ACHN (cell line): ENCODE data around the gene PIGN.

Source experiments
- DNase-seq: peaks from one replicate; pipeline ENCODE4 v3.0.0-alpha.2; 2015
- in situ Hi-C: cut with HindIII; loops from 2 replicates; pipeline ENCODE4 v1.10.0; 2017; ENCODE audit warnings: low sequenced_read_pairs, low pct_ligation_motif_present, low pct_unique_long_range_greater_than_20kb

PIGN gene

DNA sequence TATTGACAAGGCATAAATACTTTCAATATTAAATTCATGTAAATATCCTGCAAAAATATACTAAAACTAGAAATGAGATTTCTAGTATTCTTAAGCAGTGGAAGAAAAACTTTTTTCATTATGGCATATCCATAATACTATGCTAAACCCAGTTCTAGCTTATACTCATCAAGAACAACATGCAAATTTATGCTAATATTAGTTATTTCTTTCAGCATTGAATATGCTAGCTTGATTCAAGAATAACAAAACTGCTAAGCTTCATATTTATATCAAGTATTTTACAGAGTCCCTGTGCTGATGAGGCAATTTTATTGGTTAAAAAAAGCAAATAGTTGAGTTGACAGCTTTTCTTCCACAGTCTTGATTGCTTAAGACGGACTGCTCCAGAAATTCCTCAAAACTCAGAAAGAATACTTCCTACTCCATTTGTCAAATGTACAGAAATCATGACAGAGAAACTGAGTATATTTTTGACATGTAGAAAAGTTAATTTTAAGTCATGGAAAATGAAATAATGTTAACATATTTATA lies 105.0 kb downstream of the PIGN start:
- in situ Hi-C loops, result no loop called here
- DNase-seq, result no peak

DNA sequence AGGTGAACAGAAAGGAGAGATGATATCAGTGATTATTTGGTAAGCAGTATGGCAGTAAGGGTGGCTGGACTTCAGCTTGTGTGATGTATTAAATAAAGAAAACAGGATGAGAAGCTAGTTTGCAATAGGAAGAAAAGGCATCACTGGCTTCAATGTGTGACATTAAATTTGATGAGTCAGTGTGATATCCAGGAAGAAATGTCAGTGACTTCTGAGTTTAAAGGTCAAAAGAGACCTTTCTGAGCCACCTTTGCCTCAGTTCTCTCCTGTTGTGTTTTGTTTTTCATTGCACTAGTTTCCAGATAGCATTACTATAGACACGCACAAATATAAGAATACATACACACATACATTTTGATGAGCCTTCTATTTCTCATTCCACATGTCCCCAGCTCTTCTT lies 105.6 kb downstream of the PIGN start:
- in situ Hi-C loops, result no loop called here
- DNase-seq, result no peak

DNA sequence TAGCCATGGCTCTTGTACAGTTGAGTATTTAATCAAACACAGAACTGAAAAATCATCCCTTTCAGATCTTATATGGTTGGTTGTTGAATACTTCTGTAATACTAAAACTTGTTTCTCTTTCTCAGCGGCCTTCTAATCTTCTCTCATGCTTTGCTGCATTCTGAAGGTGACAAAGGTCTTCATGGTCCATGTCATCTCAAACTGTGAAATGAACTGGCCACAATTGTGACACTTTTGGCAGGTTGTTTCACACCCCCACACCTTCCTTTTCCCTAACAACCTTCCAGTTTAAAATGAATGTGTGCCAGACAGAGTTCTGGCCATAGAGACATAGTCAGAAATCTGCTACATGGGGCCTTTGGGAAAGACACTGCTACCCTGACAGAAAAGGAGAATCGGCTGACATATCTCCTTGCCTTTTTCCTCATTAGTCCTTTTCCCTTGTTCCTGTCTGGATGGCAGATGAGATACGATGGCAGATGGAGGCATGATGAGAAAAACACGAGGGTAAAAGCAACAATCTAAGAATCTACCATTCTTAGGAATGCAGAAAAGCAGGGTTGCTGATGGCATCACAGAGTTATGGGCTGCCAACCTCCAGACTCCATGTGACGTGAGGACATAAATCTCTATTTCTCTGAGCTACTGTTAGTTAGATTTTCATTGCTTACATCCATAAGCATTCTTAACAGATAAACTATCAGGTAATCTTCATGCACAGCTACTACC lies 106.5 kb downstream of the PIGN start:
- in situ Hi-C loops, result no loop called here

DNA sequence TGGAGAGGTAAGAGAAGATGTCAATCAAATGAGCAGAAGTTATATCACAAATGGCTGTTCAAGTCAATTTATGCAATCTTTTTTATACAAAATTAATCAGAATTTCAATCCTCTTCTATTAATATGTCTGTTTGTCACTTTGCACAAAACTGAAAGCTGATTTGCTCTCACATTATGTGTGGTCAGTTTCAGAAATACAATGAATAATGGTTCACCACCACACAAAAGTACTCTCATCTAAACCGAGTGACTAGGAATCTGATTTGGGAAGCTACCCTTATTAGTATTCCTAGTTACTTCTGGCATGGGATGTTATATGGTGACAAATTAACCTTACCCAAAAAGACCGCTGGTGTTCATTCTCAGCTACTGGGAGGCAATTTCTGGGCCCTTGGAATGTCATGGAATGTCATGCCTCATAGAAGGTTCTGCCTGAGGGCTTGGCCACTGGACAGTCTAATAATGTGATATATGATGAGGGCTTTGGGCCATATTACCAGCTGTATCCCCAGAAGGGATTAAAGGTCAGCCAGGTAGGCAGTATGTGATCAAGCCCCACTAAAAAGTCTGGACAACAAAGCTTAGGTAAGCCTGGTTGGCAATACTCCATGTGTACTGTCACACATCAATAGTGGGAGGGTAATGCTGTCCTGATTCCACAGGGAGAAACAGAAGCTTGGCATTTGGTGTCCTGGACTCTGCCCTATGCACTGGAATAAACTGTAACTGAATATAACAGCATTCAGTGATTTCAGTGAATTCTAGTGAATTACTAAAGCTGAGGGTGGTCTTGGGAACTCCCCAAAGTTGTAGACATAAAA lies 113.2 kb downstream of the PIGN start:
- no peak for DNase-seq
- in situ Hi-C loops, result no loop called here

More for the DNA sequence above, 106.5 kb downstream of the PIGN start:
- no peak for DNase-seq

DNA sequence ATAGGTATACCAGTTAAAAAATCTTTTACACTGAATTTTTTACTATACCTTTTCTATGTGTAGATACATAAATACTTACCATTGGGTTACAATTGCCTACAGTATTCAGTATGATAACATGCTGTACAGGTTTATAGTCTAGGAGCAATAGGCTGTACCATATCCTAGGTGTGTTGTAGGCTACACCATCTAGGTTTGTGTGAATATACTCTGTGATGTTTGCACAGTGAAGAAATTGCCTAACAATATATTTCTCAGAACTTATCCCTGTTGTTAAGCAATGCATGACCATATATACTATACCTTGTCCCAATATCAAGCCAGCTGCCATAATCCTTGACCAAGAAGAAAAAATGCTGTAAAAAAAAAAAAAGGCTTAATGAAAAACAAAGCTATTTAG lies 114.5 kb downstream of the PIGN start:
- DNase-seq, result no peak
- in situ Hi-C loops, result no loop called here

DNA sequence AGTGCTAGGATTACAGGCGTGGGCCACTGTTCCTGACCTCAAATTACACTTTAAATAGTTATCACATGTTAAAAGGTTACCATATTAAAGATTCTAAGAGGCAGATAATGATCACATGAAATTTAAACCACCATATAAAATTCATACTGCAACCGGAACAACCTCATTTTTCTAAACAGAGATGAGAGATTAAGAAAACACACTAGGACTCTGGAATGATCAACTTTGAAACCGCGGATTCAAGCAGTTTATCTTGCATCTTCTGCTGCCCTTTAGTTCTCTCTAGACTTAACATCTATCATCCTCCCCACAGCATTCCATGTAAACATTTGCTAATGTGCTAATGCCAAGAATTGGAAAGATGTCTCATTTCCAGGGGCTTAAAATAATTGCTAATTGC lies 115.8 kb downstream of the PIGN start:
- in situ Hi-C loops, result no loop called here

DNA sequence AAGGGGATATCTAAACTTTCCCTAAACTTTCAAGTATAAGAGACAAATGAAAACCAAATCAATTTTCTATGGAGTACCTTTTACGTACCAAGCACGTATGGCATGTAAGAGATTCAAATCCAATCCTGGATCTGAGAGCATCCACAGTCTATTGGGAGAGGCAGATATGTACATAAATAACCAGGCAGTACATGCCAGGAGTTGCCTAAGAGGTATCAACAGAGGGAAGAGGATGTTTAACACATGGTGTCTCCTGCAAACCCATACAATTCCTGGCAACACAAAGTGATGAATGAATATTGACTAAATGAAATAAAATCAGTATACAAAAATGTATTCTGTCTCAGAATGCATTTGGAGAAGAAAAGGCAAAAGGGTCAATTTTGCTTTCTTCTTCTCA lies 116.6 kb downstream of the PIGN start:
- in situ Hi-C loops, result no loop called here
- no peak for DNase-seq

More for the DNA sequence above, 115.8 kb downstream of the PIGN start:
- no peak for DNase-seq

DNA sequence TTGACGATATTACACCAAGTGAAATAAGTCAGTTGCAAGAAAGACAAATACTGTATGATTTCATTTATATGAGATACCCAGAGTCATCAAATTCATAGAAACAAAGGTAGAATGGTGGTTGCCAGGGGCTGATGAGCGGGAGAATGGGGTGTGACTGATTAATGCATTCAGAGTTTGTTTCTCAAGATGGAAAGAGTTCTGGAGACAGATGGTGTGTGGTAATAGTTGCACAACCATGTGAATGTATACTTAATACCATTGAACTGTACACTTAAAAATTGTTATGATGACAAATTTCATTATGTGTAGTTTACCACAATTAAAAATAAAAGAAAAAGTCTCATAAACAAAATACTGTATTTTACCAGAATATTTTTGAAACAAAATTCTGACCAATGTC lies 117.3 kb downstream of the PIGN start:
- DNase-seq, result no peak
- in situ Hi-C loops, result no loop called here

DNA sequence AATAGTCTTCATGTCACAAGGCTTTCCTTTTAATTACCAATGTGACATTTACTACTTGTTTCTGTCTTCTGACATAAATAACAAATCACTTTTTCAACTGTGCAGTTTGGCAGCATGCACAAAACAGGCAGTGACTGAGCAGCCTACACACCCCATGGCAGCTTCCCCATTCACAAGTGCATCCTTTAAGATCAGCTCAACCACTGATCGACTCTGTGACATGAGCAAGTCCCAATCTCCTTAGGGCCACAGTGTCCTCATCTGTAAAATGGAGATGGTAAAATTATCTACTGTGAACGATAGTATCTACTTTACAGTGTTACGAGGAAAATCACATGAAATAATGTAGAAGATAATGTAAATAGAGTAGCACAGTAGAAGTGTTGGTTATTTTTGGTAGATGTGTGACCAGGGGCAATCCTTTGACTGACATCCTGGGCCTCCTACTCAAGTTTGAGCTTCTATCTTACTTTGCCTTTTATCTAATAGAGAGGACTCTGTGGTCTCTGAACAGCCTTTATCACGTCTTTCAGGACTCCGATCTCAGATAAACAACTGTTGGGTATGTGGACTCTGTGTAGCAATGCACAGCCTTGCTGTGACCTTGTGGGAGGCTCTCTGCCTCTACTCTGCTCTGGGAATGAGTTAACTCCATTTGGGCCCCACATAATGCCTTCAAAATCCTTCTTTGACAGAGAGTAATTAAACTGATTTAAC lies 120.6 kb downstream of the PIGN start:
- in situ Hi-C loops, result no loop called here
- no peak for DNase-seq

DNA sequence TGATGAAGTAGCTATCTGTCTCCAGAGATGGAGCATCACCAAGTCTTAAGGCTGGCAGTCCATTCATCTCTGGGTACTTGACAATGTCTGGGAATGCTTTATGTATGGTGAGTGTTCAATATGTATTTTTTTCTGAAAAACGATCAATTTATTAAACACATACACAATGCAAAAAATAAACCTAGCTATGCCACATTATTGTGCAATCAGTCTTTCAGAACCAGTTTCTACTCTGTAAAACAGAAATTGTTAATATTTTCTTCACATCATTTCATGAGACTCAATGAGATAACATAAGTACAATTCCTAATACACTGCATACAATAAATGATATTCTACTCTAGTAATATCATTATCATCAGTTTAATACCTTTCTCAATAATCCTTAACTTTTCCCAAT lies 122.5 kb downstream of the PIGN start:
- no peak for DNase-seq
- in situ Hi-C loops, result no loop called here

DNA sequence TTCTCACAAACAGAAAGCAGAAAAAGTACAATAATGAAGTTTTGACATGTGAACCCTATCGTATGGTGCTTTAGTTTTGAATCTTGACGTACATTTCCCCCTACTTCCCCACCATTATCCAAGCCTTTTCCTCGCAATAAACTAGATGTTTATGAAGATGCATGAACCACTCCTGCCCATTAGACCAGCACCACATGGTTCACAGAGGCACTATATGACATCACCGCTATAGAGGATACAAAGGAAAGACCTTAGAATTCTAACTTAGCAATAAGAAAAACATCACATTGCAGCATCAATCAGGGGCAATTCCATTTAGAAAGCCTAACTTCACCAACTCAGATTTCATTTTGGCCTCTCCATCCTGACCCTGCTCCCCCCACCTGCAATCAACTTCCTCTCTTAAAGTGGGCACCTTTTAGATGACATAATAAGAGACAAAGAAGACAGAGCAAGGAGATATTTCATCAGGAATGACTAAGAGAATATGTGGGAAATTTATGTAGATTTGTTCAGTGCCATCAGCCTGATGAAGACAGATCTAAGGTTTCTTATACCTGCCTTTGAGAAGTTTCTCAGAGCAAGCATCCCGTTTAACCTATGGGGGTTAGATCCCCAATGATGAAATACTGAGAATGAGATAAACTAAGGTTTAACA lies 124.9 kb downstream of the PIGN start:
- in situ Hi-C loops, result no loop called here
- DNase-seq, result no peak

DNA sequence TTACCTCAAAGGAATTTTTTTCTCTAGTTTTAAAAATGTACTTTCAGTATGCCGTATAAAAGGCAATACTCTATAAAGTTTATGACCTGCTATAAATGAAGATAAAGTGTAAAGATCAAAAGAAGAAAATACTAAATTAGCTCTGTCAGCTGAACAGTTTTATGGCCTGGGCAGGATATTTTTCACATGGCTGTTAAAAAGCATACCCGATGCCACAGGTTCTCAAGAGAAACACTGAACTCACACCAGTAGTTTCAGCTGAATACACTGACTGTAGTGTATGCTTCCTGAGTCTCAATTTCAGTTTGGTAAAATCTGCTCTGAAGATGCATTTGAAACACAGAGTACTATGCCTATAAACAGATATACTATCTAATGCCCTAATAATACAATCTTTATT lies 126.0 kb downstream of the PIGN start:
- no peak for DNase-seq
- in situ Hi-C loops, result no loop called here

DNA sequence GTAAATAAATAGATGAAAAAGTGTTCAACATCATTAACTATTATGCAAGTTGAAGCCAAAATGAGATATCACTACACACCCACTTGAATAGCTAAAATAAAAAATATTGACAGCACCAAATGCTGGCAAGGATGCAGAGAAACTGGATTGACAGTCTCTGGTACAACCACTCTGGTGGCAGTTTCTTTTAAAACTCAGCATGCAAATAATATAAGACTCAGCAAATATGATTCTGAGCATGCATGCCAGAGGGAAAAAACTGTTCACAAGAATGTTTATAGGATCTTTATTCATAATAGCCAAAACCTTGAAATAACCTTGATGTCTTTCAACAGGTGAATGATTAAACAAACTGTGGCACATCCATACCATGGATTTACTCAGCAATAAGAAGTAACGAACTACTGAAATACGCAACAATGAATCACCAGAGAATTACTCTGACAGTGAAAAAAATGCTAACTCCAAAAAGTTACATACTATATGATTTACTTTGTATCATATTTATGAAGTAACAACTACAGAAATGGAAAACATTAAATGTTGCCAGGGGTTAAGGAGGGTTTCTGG lies 131.8 kb downstream of the PIGN start:
- in situ Hi-C loops, result no loop called here
- DNase-seq, result no peak

DNA sequence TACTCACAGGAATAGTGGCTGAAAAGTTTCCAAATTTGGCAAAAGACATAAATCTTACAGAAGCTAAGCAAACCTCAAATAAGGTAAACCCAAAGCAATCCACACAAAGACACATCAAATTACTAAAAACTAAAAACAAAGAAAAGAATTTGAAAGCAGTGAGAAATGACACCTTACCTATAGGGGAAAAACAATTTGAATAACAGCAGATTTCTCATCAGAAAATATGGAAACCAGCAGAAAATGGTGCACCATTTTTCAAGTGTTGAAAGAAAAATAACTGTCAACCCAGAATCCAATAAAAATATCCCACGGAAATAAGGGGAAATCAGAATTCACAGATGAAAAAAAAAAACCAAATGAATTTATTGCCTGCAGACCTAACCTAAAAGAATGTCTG lies 138.6 kb downstream of the PIGN start:
- no peak for DNase-seq
- in situ Hi-C loops, result no loop called here

DNA sequence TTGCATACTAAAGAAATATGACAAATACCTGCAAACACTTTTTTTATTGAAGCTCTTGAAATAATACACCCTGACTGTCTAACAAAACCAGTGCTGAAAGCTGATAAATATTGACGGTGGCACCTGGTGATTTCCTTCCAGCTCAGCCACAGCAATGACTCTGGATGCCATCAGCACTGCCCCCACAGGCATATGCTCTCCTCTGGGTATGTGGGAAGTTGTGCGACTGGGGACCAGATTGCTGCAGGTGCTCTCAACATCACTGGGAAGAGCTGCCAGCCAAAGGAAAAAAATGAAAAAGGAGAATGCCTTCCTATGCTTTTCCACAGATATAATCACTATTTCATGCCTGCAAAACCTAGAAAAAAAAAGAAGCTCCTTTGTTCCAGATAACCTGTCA lies 141.5 kb downstream of the PIGN start:
- DNase-seq, result no peak
- in situ Hi-C loops, result no loop called here

DNA sequence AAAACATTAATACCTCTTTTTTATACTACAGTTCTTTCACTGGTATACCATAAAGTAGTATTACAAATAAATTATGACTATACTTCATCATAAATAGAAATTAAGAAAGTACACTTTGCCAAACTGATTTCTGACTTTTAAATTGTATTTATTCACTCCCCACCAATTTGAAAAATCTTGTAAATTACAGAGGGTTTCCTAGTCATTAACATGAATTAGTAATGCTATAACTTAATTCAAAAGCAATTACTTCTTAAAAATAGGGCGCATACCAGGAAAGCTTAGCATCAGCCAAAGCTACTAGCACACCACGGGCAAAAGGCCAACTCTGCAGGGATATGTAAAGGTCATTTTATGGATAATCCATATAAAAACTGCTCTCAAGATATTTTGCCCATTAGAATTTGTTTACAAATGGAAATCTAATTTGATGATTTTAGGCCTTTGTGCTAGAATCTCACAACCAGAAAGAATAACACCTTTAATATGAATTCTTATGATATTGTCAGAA lies 142.3 kb downstream of the PIGN start:
- no peak for DNase-seq
- in situ Hi-C loops, result no loop called here

DNA sequence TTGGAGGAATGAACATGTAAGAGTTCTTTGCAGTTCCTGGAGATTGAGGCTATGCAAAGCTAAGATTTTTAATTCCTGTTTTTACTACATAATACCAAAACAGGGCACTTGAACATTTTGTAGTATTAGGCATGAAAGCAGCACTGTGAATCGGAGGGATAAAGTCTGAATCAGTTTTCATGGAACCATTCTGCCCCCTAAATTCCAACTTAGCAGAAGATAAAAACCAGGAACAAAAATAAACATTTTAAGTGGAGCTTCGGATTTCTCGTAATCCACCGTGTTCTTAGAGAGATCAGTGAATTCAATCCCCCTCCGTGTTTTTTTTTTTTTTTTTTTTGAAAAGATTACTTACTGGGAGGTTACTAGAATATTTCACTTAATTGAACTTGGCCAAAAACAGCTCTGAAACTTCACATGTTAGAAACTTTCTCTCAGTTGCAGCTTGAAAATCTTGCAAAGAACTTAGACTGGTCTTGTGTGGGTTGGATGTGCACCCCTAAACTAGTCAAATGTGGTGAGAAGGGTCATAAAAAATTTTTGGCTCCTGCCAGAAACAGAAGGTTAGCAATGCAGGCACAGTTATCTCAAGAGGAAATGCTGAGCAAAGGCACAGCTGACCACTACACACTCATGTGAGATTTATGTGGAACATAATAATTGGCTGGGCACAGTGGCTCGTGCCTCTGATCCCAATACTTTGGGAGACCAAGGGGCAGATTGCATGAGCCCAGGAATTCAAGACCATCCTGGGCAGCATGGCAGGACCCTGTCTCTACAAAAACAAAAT lies 148.7 kb downstream of the PIGN start:
- no peak for DNase-seq

More for the DNA sequence above, 148.7 kb downstream of the PIGN start:
- in situ Hi-C loops, result no loop called here
